B cell (primary cell): ENCODE results near the gene FRG1. TPM values are rescaled to one million over a fixed set of nuclear protein-coding genes. Genes with fewer than 3 reads are reported as not detected.

Experiments
- ATAC-seq: fragments of 200-7000 bp; cut with Tn5 transposase; one replicate; pipeline ENCODE4 v1.10.0; 2021; ENCODE audit warnings: low read depth, mild to moderate bottlenecking, moderate number of reproducible peaks, moderate library complexity
- CTCF ChIA-PET: fragments of 350-600 bp; sonication (Branson Sonifier 250); formaldehyde crosslinking; loops from one replicate; lab custom pipeline; 2021; ENCODE audit warnings: antibody characterized with exemption, inconsistent platforms; lab: Charles Lee
- POLR2A ChIA-PET: fragments of 350-600 bp; sonication (Branson Sonifier 250); formaldehyde crosslinking; loops from one replicate; lab custom pipeline; 2021; ENCODE audit warnings: antibody characterized with exemption; lab: Charles Lee
- DNase-seq: peaks from one replicate; pipeline ENCODE4 v3.0.0; 2013
- H2AFZ ChIP-seq: 2 replicates; pipeline ENCODE4 v1.6.1; 2012; ENCODE audit warnings: mild to moderate bottlenecking, low read depth, low read length; ENCODE audit not compliant: insufficient read depth, poor library complexity, severe bottlenecking
- H3K27ac ChIP-seq, 2 donors: 1 replicate in 1 of 2; 2 replicates in 1 of 2; pipeline ENCODE4 v1.5.1; 2012 to 2013; ENCODE audit warnings: low read length in 2 of 2, mild to moderate bottlenecking in 2 of 2, moderate library complexity in 1 of 2
- H3K27me3 ChIP-seq, 4 experiments: fragments of 200-600 bp in 1 of 4; sonication (generic) in 1 of 4; replicated peaks in 1 of 4; 1 replicate in 2 of 4; 2 replicates in 2 of 4; pipeline versions ENCODE4 v1.6.1 to v1.7.0; 2013 to 2016; ENCODE audit warnings: low read length in 3 of 4, mild to moderate bottlenecking in 2 of 4, mixed read lengths in 1 of 4, moderate library complexity in 1 of 4; ENCODE audit not compliant: insufficient read depth in 4 of 4, control insufficient read depth in 3 of 4; ENCODE audit errors: control extremely low read depth in 1 of 4
- H3K36me3 ChIP-seq, 2 experiments: replicated peaks in 1 of 2; 1 replicate in 1 of 2; 2 replicates in 1 of 2; pipeline versions ENCODE4 v1.6.1 to v1.7.1; 2013; ENCODE audit warnings: low read length in 1 of 2; ENCODE audit not compliant: insufficient read depth in 2 of 2, control insufficient read depth in 1 of 2; ENCODE audit errors: control extremely low read depth in 1 of 2, extremely low read depth in 1 of 2
- H3K4me1 ChIP-seq, 2 donors: fragments of 200-600 bp in 1 of 2; sonication (generic) in 1 of 2; 1 replicate in 1 of 2; 2 replicates in 1 of 2; pipeline versions ENCODE4 v1.5.1 to v1.6.1; 2013 to 2017; ENCODE audit warnings: low read length in 2 of 2; ENCODE audit not compliant: control insufficient read depth in 2 of 2, insufficient read depth in 2 of 2
- H3K4me2 ChIP-seq: replicated peaks from 2 replicates; pipeline ENCODE3; 2012; ENCODE audit warnings: mild to moderate bottlenecking, low read depth, low read length; ENCODE audit not compliant: poor library complexity, severe bottlenecking
- H3K4me3 ChIP-seq, 5 experiments: fragments of 200-600 bp in 1 of 5; sonication (generic) in 1 of 5; 1 replicate in 3 of 5; 2 replicates in 2 of 5; pipeline versions ENCODE4 v1.5.1 to v1.7.0; 2011 to 2016; ENCODE audit warnings: low read length in 4 of 5, mild to moderate bottlenecking in 4 of 5, low read depth in 2 of 5, control low read depth in 1 of 5, moderate library complexity in 1 of 5; ENCODE audit not compliant: insufficient read depth in 1 of 5; ENCODE audit errors: control extremely low read depth in 1 of 5, extremely low read depth in 1 of 5
- H3K79me2 ChIP-seq: fragments of 200-600 bp; sonication (generic); one replicate; pipeline ENCODE4 v1.6.0; 2016; ENCODE audit warnings: low read length; ENCODE audit not compliant: control insufficient read depth, insufficient read depth
- H3K9ac ChIP-seq: fragments of 200-600 bp; sonication (generic); 2 replicates; pipeline ENCODE4 v1.6.1; 2017; ENCODE audit warnings: mild to moderate bottlenecking, low read length, moderate library complexity
- H3K9me3 ChIP-seq, 3 donors: one replicate each; pipeline versions ENCODE4 v1.6.1 to v1.7.1; 2013; ENCODE audit warnings: low read length in 2 of 3; ENCODE audit not compliant: control insufficient read depth in 2 of 3, insufficient read depth in 1 of 3; ENCODE audit errors: control extremely low read depth in 1 of 3
- H4K20me1 ChIP-seq: 2 replicates; pipeline ENCODE4 v1.6.0; 2012; ENCODE audit warnings: mild to moderate bottlenecking, low read length; ENCODE audit not compliant: insufficient read depth, control insufficient read depth, poor library complexity, severe bottlenecking
- H3K27ac Mint-ChIP-seq: one replicate; pipeline ENCODE4 v1.8.0; 2021; ENCODE audit warnings: mixed read lengths
- H3K27me3 Mint-ChIP-seq: one replicate; pipeline ENCODE4 v1.8.0; 2021; ENCODE audit warnings: mixed read lengths
- H3K4me1 Mint-ChIP-seq: one replicate; pipeline ENCODE4 v1.8.0; 2021; ENCODE audit warnings: mixed read lengths
- H3K4me3 Mint-ChIP-seq: one replicate; pipeline ENCODE4 v1.8.0; 2021; ENCODE audit warnings: mixed read lengths
- H3K9me3 Mint-ChIP-seq: one replicate; pipeline ENCODE4 v1.8.0; 2022; ENCODE audit warnings: mixed read lengths; ENCODE audit not compliant: insufficient read depth
- EZH2 ChIP-seq: IDR thresholded peaks from 2 replicates; pipeline ENCODE4 v1.6.1; 2012; ENCODE audit warnings: borderline replicate concordance, low read depth, mild to moderate bottlenecking, moderate library complexity, low read length; ENCODE audit not compliant: insufficient read depth, poor library complexity, severe bottlenecking
- WGBS: methylation state at CpG from one replicate; pipeline ENCODE4 v1.1.5; 2013; ENCODE audit warnings: missing lambda C conversion rate; ENCODE audit not compliant: insufficient coverage; 5-methylcytosine and 5-hydroxymethylcytosine counted together
- intact Hi-C: fragments of 100-400 bp; cut with micrococcal nuclease; formaldehyde crosslinking; loops from one replicate; pipeline ENCODE4 v1.10.0; 2022
- polyA plus RNA-seq: library from polyadenylated mRNA; depleted of rRNA; stranded (reverse); fragments of >200 nt; gene quantifications from 2 replicates; pipeline ENCODE4 v1.2.3, GENCODE V29; 2012
- total RNA-seq, 2 donors: library from RNA; stranded (reverse); fragments of 120-200 nt in 1 of 2; gene quantifications; 1 replicate in 1 of 2; 2 replicates in 1 of 2; pipeline versions ENCODE4 v1.2.3 to v1.2.4, GENCODE V29; 2013 to 2022
- TF ChIP-seq, protein P1 (sequence below): fragments of 200-600 bp; IDR thresholded peaks from one replicate; pipeline ENCODE4 v1.8.0; 2022; ENCODE audit warnings: antibody characterized with exemption, mild to moderate bottlenecking

The FRG1 gene
- total and polyA plus RNA-seq, 2 donors (not counting 1 experiment from before 2014, with no cell fraction given), result 13.6 to 48.0 TPM

DNA sequence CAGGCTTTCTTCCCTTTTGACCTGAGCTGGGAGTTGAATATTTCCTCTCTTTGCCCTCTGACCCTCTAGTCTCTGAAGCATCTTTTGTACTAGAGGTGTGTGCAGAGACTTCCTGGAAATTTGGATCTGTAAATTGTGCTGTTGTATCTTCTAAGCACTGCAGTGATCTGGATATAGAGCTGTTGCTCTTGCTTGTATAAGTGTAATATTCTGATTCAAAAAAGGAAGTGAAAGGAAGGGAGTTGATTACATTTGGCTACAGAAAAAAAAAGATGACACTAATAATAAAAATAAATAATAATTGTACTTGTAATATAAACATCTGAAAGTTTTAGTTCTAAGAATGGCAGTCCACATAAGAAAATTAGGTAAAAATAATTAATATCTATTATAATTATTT lies 33.0 kb downstream of the FRG1 start:
- intact Hi-C loops, result no loop called here
- Mint-ChIP-seq H3K9me3 (no peaks in the 10 kb centered on the region), H3K4me3 (no peak overlapping the region)

DNA sequence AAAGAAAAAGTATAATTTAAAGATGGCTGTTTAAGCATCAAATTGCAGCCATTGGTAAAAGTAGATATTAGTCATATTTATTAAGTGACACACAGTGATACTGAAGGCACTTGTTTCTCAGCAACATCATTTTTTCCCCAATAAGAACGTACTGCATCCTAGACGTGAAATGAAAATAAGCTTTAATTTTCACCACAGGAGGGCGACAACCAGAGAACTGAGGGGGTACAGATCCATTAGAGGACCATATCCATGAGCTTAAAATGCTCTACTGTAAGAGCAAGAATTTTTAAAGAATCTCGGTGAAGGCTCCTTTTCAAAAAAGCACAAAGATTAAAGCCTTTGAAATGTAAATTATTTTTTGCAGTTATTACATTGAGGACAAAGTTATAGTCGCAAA lies 33.4 kb downstream of the FRG1 start:
- H3K9ac ChIP-seq, result no peak overlapping the region
- H3K4me1 ChIP-seq, result no peaks in the 10 kb centered on the region
- Mint-ChIP-seq H3K4me1 (peaks cover 3% of the 10 kb centered on the region), H3K4me3 (no peak overlapping the region), H3K27ac (no peak overlapping the region), H3K9me3 (no peaks in the 10 kb centered on the region), H3K27me3 (peaks cover 3% of the 10 kb centered on the region)
- H3K4me3 ChIP-seq, result no peak overlapping the region
- TF ChIP-seq, protein P1, sequence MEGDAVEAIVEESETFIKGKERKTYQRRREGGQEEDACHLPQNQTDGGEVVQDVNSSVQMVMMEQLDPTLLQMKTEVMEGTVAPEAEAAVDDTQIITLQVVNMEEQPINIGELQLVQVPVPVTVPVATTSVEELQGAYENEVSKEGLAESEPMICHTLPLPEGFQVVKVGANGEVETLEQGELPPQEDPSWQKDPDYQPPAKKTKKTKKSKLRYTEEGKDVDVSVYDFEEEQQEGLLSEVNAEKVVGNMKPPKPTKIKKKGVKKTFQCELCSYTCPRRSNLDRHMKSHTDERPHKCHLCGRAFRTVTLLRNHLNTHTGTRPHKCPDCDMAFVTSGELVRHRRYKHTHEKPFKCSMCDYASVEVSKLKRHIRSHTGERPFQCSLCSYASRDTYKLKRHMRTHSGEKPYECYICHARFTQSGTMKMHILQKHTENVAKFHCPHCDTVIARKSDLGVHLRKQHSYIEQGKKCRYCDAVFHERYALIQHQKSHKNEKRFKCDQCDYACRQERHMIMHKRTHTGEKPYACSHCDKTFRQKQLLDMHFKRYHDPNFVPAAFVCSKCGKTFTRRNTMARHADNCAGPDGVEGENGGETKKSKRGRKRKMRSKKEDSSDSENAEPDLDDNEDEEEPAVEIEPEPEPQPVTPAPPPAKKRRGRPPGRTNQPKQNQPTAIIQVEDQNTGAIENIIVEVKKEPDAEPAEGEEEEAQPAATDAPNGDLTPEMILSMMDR, result peak; percentile 10
- TF ChIP-seq EZH2, result no peak
- H3K9me3 ChIP-seq, result no peaks in the 10 kb centered on the region
- ATAC-seq (no peak), DNase-seq (no peak)
- ChIA-PET CTCF (no interaction called here), POLR2A (no interaction called here)
- no peaks in the 10 kb centered on the region for H3K79me2 ChIP-seq
- no peaks in the 10 kb centered on the region for H3K27me3 ChIP-seq
- intact Hi-C loops, result no loop called here
- no CpG with 5 or more reads among the region's 5 CpGs for WGBS
- no peaks in the 10 kb centered on the region for H4K20me1 ChIP-seq
- no peak overlapping the region for H3K4me2 ChIP-seq
- H2AFZ ChIP-seq, result no peak overlapping the region
- no peak overlapping the region for H3K27ac ChIP-seq
- no peaks in the 10 kb centered on the region for H3K36me3 ChIP-seq

More for the DNA sequence above, 33.0 kb downstream of the FRG1 start:
- Histone ChIP-seq H3K36me3 (no peaks in the 10 kb centered on the region), H3K27ac (no peak overlapping the region), H3K4me1 (no peaks in the 10 kb centered on the region), H2AFZ (no peak overlapping the region), H4K20me1 (no peaks in the 10 kb centered on the region), H3K9me3 (no peaks in the 10 kb centered on the region), H3K79me2 (no peaks in the 10 kb centered on the region), H3K9ac (no peak overlapping the region), H3K4me2 (no peak overlapping the region), H3K4me3 (no peak overlapping the region), H3K27me3 (no peaks in the 10 kb centered on the region)
- peaks cover 2% of the 10 kb centered on the region for H3K27me3 Mint-ChIP-seq
- no peak for ATAC-seq
- no peak for DNase-seq
- TF ChIP-seq EZH2, result no peak
- TF ChIP-seq, protein P1, result no peak
- H3K27ac Mint-ChIP-seq, result no peak overlapping the region
- CTCF ChIA-PET, result no interaction called here
- H3K4me1 Mint-ChIP-seq, result peaks cover 3% of the 10 kb centered on the region
- POLR2A ChIA-PET, result no interaction called here
